ENCODE results near the gene GAD2.

DNA sequence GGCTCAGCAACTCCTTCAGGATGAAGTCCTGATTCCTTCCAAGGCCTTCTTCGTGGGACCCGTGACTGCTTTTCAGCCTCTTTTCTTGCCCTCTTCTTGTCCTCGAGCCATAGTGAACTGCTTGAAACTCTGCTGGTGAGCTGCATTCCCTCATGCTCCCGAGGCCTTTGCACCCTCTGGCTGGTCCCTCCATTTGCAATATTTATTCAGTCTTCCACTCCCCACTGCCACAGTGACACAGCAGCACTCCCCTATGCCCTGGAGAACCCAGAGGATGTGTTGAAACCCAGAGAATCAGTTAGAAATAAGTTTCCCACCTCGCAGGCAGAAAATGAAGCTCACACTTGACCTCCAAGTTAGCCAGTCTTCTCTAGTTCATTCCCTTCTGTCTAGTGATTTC, 22.3 kb upstream of the GAD2 start:
- TF ChIP-seq RAD21 (IDR thresholded peaks at IDR 0.05; ENCODE audit: low read length) (no peak), RFX5 (IDR thresholded peaks at IDR 0.05; ENCODE audit: low read length) (no peak), MEF2A (IDR thresholded peaks at IDR 0.05; ENCODE audit: borderline replicate concordance, low read depth) (no peak), SMC3 (IDR thresholded peaks at IDR 0.05; ENCODE audit: low read depth, low read length) (no peak), JUND (IDR thresholded peaks at IDR 0.05) (no peak)
- TF ChIP-seq, protein P1, sequence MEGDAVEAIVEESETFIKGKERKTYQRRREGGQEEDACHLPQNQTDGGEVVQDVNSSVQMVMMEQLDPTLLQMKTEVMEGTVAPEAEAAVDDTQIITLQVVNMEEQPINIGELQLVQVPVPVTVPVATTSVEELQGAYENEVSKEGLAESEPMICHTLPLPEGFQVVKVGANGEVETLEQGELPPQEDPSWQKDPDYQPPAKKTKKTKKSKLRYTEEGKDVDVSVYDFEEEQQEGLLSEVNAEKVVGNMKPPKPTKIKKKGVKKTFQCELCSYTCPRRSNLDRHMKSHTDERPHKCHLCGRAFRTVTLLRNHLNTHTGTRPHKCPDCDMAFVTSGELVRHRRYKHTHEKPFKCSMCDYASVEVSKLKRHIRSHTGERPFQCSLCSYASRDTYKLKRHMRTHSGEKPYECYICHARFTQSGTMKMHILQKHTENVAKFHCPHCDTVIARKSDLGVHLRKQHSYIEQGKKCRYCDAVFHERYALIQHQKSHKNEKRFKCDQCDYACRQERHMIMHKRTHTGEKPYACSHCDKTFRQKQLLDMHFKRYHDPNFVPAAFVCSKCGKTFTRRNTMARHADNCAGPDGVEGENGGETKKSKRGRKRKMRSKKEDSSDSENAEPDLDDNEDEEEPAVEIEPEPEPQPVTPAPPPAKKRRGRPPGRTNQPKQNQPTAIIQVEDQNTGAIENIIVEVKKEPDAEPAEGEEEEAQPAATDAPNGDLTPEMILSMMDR (IDR thresholded peaks at IDR 0.05): no peak
